Activated CD8-positive, alpha-beta memory T cell treated with anti-CD3 and anti-CD28 coated beads, Interleukin-2, amount 50 U/mL, for 48 hours (primary cell): Measurements from ENCODE around the gene NGF.
"Not testable (repeated sequence)": the region's sequence is repeated elsewhere in the genome, so short reads cannot be mapped to it uniquely, and the experiment has no call there.

Experiments used
- DNase-seq: peaks from one replicate; pipeline ENCODE4 v3.0.0-alpha.2; 2020

The NGF gene

GRCh38 chr1:115332813-115333608 lies 5.0 kb downstream of the NGF start:
- no peak for DNase-seq

- no peak for DNase-seq
Observed at GRCh38 chr1:115331558-115332331, 6.3 kb downstream of the NGF start.

GRCh38 chr1:115330480-115331013 lies 7.5 kb downstream of the NGF start:
- DNase-seq, result no peak

GRCh38 chr1:115329965-115330364 lies 8.1 kb downstream of the NGF start:
- no peak for DNase-seq

- no peak for DNase-seq
Observed at GRCh38 chr1:115327270-115327669, 10.8 kb downstream of the NGF start.

GRCh38 chr1:115326419-115326818 lies 11.6 kb downstream of the NGF start:
- no peak for DNase-seq

- DNase-seq, result no peak
Observed at GRCh38 chr1:115325874-115326273, 12.2 kb downstream of the NGF start.

GRCh38 chr1:115324649-115325420 lies 13.2 kb downstream of the NGF start:
- DNase-seq, result no peak

GRCh38 chr1:115323366-115324004 lies 14.6 kb downstream of the NGF start:
- DNase-seq, result no peak

- no peak for DNase-seq
Observed at GRCh38 chr1:115322631-115323030, 15.4 kb downstream of the NGF start.

GRCh38 chr1:115320377-115320776 lies 17.7 kb downstream of the NGF start:
- no peak for DNase-seq

GRCh38 chr1:115319706-115320105 lies 18.3 kb downstream of the NGF start:
- no peak for DNase-seq

- no peak for DNase-seq
Observed at GRCh38 chr1:115317101-115318012, 20.7 kb downstream of the NGF start.

GRCh38 chr1:115314765-115315164 lies 23.3 kb downstream of the NGF start:
- no peak for DNase-seq

- no peak for DNase-seq
Observed at GRCh38 chr1:115314092-115314491, 24.0 kb downstream of the NGF start.

- DNase-seq, result no peak
Observed at GRCh38 chr1:115313182-115313581, 24.9 kb downstream of the NGF start.

- DNase-seq, result no peak
Observed at GRCh38 chr1:115312742-115313141, 25.3 kb downstream of the NGF start.

GRCh38 chr1:115311474-115311989 lies 26.5 kb downstream of the NGF start:
- no peak for DNase-seq

- DNase-seq, result no peak
Observed at GRCh38 chr1:115310581-115311473, 27.2 kb downstream of the NGF start.

- not testable (repeated sequence) for DNase-seq
Observed at GRCh38 chr1:115309504-115309903, 28.5 kb downstream of the NGF start.
